ENCODE data around the gene TTBK1. TPM values are rescaled to one million over a fixed set of nuclear protein-coding genes. Genes with fewer than 3 reads are reported as not detected.

Gene TTBK1
- total and polyA plus RNA-seq, 2 donors (not counting 1 experiment from before 2014, with no cell fraction given) = under 0.01 TPM; not detected in 1

GRCh38 chr6:43336382-43336781 lies 93.1 kb downstream of the TTBK1 start:
- no peak for DNase-seq (ENCODE audit: low read depth in 2 of 2)
- Histone ChIP-seq H4K20me1 (ENCODE audit: control insufficient read depth, extremely low read depth, insufficient read depth, low read length) (no peaks in the 10 kb centered on the region), H3K27ac (ENCODE audit: insufficient read depth, low read length) (no peak overlapping the region), H3K9me3 (ENCODE audit: control insufficient read depth, insufficient read depth, low read depth, low read length) (no peaks in the 10 kb centered on the region), H3K9ac (ENCODE audit: insufficient read depth, low read length) (no peak overlapping the region), H3K4me3 (replicated peaks in 1 of 4; ENCODE audit: control extremely low read depth in 1 of 4, insufficient read depth in 1 of 4, low read depth in 3 of 4, low read length in 4 of 4) (no peak overlapping the region), H3K27me3 (ENCODE audit: control insufficient read depth, insufficient read depth, low read length) (no peaks in the 10 kb centered on the region), H3K4me2 (ENCODE audit: extremely low read depth, insufficient read depth, low read length) (no peak overlapping the region), H3K36me3 (ENCODE audit: control insufficient read depth, insufficient read depth, low read length) (peaks cover 7% of the 10 kb centered on the region), H3K4me1 (ENCODE audit: control insufficient read depth, extremely low read depth, insufficient read depth, low read length) (no peaks in the 10 kb centered on the region), H2AFZ (ENCODE audit: low read length) (no peak overlapping the region), H3K79me2 (ENCODE audit: control insufficient read depth, insufficient read depth, low read length) (no peaks in the 10 kb centered on the region)
- TF ChIP-seq CTCF (conservative IDR thresholded peaks at IDR 0.05 in 1 of 2, IDR thresholded peaks at IDR 0.05 in 1 of 2; ENCODE audit: low read depth in 1 of 2, low read length in 2 of 2) (no peak), EZH2 (IDR thresholded peaks at IDR 0.05; ENCODE audit: low read length, missing control alignments) (no peak)

Other genes with a start within 250 kb of the TTBK1 start
- 52.1 and 60.9 TPM in 2 replicates for gene MEA1, start 229.5 kb upstream of the TTBK1 start, total RNA-seq
- 81.0 and 111 TPM in 2 replicates for gene MEA1, start 229.5 kb upstream of the TTBK1 start, polyA plus RNA-seq
- 54.5 and 72.2 TPM in 2 replicates for gene KLHDC3, start 229.2 kb upstream of the TTBK1 start, total RNA-seq
- 44.3 and 54.0 TPM in 2 replicates for gene KLHDC3, start 229.2 kb upstream of the TTBK1 start, polyA plus RNA-seq
- 72.4 and 73.0 TPM in 2 replicates for gene RRP36, start 221.9 kb upstream of the TTBK1 start, total RNA-seq
- gene RRP36, start 221.9 kb upstream of the TTBK1 start, polyA plus RNA-seq = 88.0 and 110 TPM in 2 replicates
- 30.3 and 60.3 TPM in 2 replicates for gene CUL7, start 189.6 kb upstream of the TTBK1 start, total RNA-seq
- 19.7 and 21.4 TPM in 2 replicates for gene CUL7, start 189.6 kb upstream of the TTBK1 start, polyA plus RNA-seq
- 13.9 and 18.2 TPM in 2 replicates for gene MRPL2, start 184.0 kb upstream of the TTBK1 start, total RNA-seq
- 20.3 and 23.1 TPM in 2 replicates for gene MRPL2, start 184.0 kb upstream of the TTBK1 start, polyA plus RNA-seq
- 19.0 and 22.5 TPM in 2 replicates for gene KLC4, start 183.8 kb upstream of the TTBK1 start, total RNA-seq
- 5.7 and 7.2 TPM in 2 replicates for gene KLC4, start 183.8 kb upstream of the TTBK1 start, polyA plus RNA-seq
- gene PTK7, start 167.2 kb upstream of the TTBK1 start, total RNA-seq = 145 and 159 TPM in 2 replicates
- gene PTK7, start 167.2 kb upstream of the TTBK1 start, polyA plus RNA-seq = 51.9 and 149 TPM in 2 replicates
- gene SRF, start 72.2 kb upstream of the TTBK1 start, total RNA-seq = 16.0 and 16.9 TPM in 2 replicates
- gene SRF, start 72.2 kb upstream of the TTBK1 start, polyA plus RNA-seq = 29.5 and 32.3 TPM in 2 replicates
- 27.0 and 32.2 TPM in 2 replicates for gene CUL9, start 61.3 kb upstream of the TTBK1 start, total RNA-seq
- 6.7 and 11.9 TPM in 2 replicates for gene CUL9, start 61.3 kb upstream of the TTBK1 start, polyA plus RNA-seq
- gene DNPH1, start 14.0 kb upstream of the TTBK1 start, total RNA-seq = 39.5 and 52.5 TPM in 2 replicates
- 31.2 and 32.0 TPM in 2 replicates for gene DNPH1, start 14.0 kb upstream of the TTBK1 start, polyA plus RNA-seq
- not detected in 2 replicates for gene SLC22A7, start 54.8 kb downstream of the TTBK1 start, total RNA-seq
- not detected in 2 replicates for gene SLC22A7, start 54.8 kb downstream of the TTBK1 start, polyA plus RNA-seq
- 0.26 TPM in 1 of 2 replicates, not detected in the other for gene CRIP3, start 65.3 kb downstream of the TTBK1 start, total RNA-seq
- not detected in 2 replicates for gene CRIP3, start 65.3 kb downstream of the TTBK1 start, polyA plus RNA-seq
- gene ZNF318, start 126.2 kb downstream of the TTBK1 start, total RNA-seq = 5.6 and 6.1 TPM in 2 replicates
- gene ZNF318, start 126.2 kb downstream of the TTBK1 start, polyA plus RNA-seq = 8.6 and 10.0 TPM in 2 replicates
- gene ABCC10, start 184.1 kb downstream of the TTBK1 start, total RNA-seq = 16.7 and 23.1 TPM in 2 replicates
- 8.9 and 9.3 TPM in 2 replicates for gene ABCC10, start 184.1 kb downstream of the TTBK1 start, polyA plus RNA-seq
- gene DLK2, start 212.1 kb downstream of the TTBK1 start, total RNA-seq = under 0.01 and 0.17 TPM in 2 replicates
- gene DLK2, start 212.1 kb downstream of the TTBK1 start, polyA plus RNA-seq = 0.23 and 0.50 TPM in 2 replicates
- gene TJAP1, start 234.1 kb downstream of the TTBK1 start, total RNA-seq = 7.4 and 8.9 TPM in 2 replicates
- gene TJAP1, start 234.1 kb downstream of the TTBK1 start, polyA plus RNA-seq = 18.9 and 22.9 TPM in 2 replicates

Data from fibroblast of lung (primary cell).